Thoracic aorta (tissue), 2 donors: ENCODE results near the gene PAM16. TPM values are rescaled to one million over a fixed set of nuclear protein-coding genes. Genes with fewer than 3 reads are reported as not detected.

Experiments used
- ATAC-seq: fragments of 150-250 bp; one replicate; pipeline ENCODE4 v1.8.0; 2017; ENCODE audit warnings: low read depth; ENCODE audit not compliant: insufficient number of reproducible peaks, low FRiP score
- DNase-seq: peaks from one replicate; pipeline ENCODE4 v3.0.0-alpha.2; 2020; ENCODE audit warnings: low spot score
- H3K27ac ChIP-seq, 2 donors: fragments of 200-600 bp; sonication (generic); 1 replicate in 1 of 2; 2 replicates in 1 of 2; pipeline ENCODE4 v1.5.1; 2016; ENCODE audit warnings: mild to moderate bottlenecking in 2 of 2, moderate library complexity in 2 of 2
- H3K27me3 ChIP-seq: fragments of 200-600 bp; sonication (generic); replicated peaks from 2 replicates; pipeline ENCODE4 v1.6.0; 2016; ENCODE audit warnings: mild to moderate bottlenecking; ENCODE audit not compliant: insufficient read depth
- H3K36me3 ChIP-seq: fragments of 200-600 bp; sonication (generic); one replicate; pipeline ENCODE4 v1.5.1; 2016
- H3K4me1 ChIP-seq, 2 donors: fragments of 200-600 bp; sonication (generic); 1 replicate in 1 of 2; 2 replicates in 1 of 2; pipeline versions ENCODE4 v1.5.1 to v1.6.0; 2016; ENCODE audit warnings: low read depth in 2 of 2, mild to moderate bottlenecking in 1 of 2; ENCODE audit not compliant: control insufficient read depth in 1 of 2
- H3K4me3 ChIP-seq: fragments of 200-600 bp; sonication (generic); 2 replicates; pipeline ENCODE4 v1.5.1; 2016; ENCODE audit warnings: mild to moderate bottlenecking
- H3K9me3 ChIP-seq: fragments of 200-600 bp; sonication (generic); 2 replicates; pipeline ENCODE4 v1.5.1; 2016
- CTCF ChIP-seq: fragments of 200-600 bp; sonication (generic); IDR thresholded peaks from one replicate; pipeline ENCODE4 v1.5.1; 2019; ENCODE audit warnings: antibody characterized with exemption
- total RNA-seq, 2 donors: library from RNA; depleted of rRNA; stranded (reverse); fragments of >200 nt; gene quantifications; one replicate each; pipeline versions ENCODE4 v1.1.0 to v1.2.3, GENCODE V29; 2016

Gene PAM16
- total RNA-seq, 2 donors from 2014 or later, result 18.4 to 21.1 TPM

DNA sequence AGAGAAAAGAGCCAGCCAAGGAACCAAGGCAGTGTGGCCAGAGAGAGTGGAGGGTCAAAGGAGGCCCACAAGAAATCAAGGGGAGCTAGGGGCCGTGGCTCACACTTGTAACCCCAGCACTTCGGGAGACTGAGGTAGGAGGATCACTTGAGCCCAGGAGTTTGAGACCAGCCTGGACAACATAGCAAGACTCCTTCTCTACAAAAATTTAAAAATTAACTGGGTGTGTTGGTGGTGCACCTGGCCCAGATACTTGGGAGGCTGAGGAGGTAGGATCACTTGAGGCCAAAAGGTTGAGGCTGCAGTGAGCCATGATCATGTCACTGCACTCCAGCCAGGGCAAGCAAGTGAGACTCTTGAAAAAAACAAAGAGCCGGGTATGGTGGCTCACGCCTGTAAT, 59.4 kb downstream of the PAM16 start:
- TF ChIP-seq CTCF, result no peak
- Histone ChIP-seq H3K27me3 (no peaks in the 10 kb centered on the region), H3K27ac (peak overlapping the region; percentile 61 to 73), H3K4me1 (peaks cover 13 to 48% of the 10 kb centered on the region in 2 donors), H3K4me3 (no peak overlapping the region), H3K9me3 (no peaks in the 10 kb centered on the region), H3K36me3 (no peaks in the 10 kb centered on the region)
- ATAC-seq, result no peak
- no peak for DNase-seq

Other genes with a start within 250 kb of the PAM16 start
- gene ADCY9, start 234.9 kb downstream of the PAM16 start, total RNA-seq, result 10 to 100 TPM; 44.1 to 83.8 TPM
- gene SRL, start 109.2 kb downstream of the PAM16 start, total RNA-seq, result 1 to 10 TPM in 1 of 2 donors, under 1 TPM in 1; 0.68 to 1.1 TPM
- gene TFAP4, start 78.3 kb downstream of the PAM16 start, total RNA-seq, result 1 to 10 TPM; 3.5 to 7.6 TPM
- 10 to 100 TPM; 19.5 to 32.9 TPM for gene GLIS2, start 35.3 kb downstream of the PAM16 start, total RNA-seq
- 100 to 1,000 TPM; 197 to 217 TPM for gene VASN, start 20.5 kb upstream of the PAM16 start, total RNA-seq
- gene CORO7, start 65.3 kb upstream of the PAM16 start, total RNA-seq, result 10 to 100 TPM; 71.1 to 79.1 TPM
- gene DNAJA3, start 74.5 kb upstream of the PAM16 start, total RNA-seq, result 10 to 100 TPM; 35.2 to 52.2 TPM
- 10 to 100 TPM; 22.8 to 23.3 TPM for gene NMRAL1, start 123.3 kb upstream of the PAM16 start, total RNA-seq
- 10 to 100 TPM; 35.3 to 43.5 TPM for gene HMOX2, start 125.1 kb upstream of the PAM16 start, total RNA-seq
- 10 to 100 TPM; 33.2 to 33.5 TPM for gene CDIP1, start 187.5 kb upstream of the PAM16 start, total RNA-seq
- not detected for gene C16orf96, start 205.0 kb upstream of the PAM16 start, total RNA-seq